Panc1 (cell line): ENCODE measurements around the gene DLG2. TPM values are rescaled to one million over a fixed set of nuclear protein-coding genes. Genes with fewer than 3 reads are reported as not detected.

Experiments used
- ATAC-seq: fragments of 200-7000 bp; cut with Tn5 transposase; 2 replicates; pipeline ENCODE4 v1.9.1; 2020; ENCODE audit warnings: mild to moderate bottlenecking, moderate library complexity
- BruUV-seq: library from RNA; stranded (reverse); fragments of 400-500 nt; replicated peaks from 2 replicates; lab custom pipeline; 2021; lab: Mats Ljungman, UMichigan
- CTCF ChIA-PET: fragments of 300-600 bp; sonication (Branson Sonifier 250); formaldehyde crosslinking; loops from one replicate; lab custom pipeline; 2022; ENCODE audit warnings: antibody characterized with exemption; lab: Charles Lee
- POLR2A ChIA-PET: fragments of 300-600 bp; sonication (Branson Sonifier 250); formaldehyde crosslinking; loops from one replicate; lab custom pipeline; 2022; ENCODE audit warnings: antibody characterized with exemption; lab: Charles Lee
- DNase-seq: peaks from one replicate; pipeline ENCODE4 v3.0.0-alpha.2; 2010; ENCODE audit warnings: low read depth, low spot score
- H3K27ac ChIP-seq: 2 replicates; pipeline ENCODE4 v1.5.1; 2011; ENCODE audit warnings: mild to moderate bottlenecking, low read length, inconsistent platforms
- H3K27me3 ChIP-seq: fragments of 200-500 bp; sonication (Bioruptor generic); 2 replicates; pipeline ENCODE4 v1.6.0; 2014; ENCODE audit warnings: low read length, inconsistent platforms; ENCODE audit not compliant: control insufficient read depth, insufficient read depth
- H3K36me3 ChIP-seq: fragments of 200-500 bp; sonication (Bioruptor generic); 2 replicates; pipeline ENCODE4 v1.5.1; 2014; ENCODE audit warnings: inconsistent platforms, mild to moderate bottlenecking, low read length, moderate library complexity; ENCODE audit not compliant: control insufficient read depth, insufficient read depth
- H3K4me1 ChIP-seq: 2 replicates; pipeline ENCODE4 v1.5.1; 2011; ENCODE audit warnings: inconsistent platforms, mild to moderate bottlenecking, low read length, moderate library complexity; ENCODE audit not compliant: control insufficient read depth, insufficient read depth
- H3K4me3 ChIP-seq, 2 experiments: 2 replicates each; pipeline ENCODE4 v1.5.1; 2011 to 2012; ENCODE audit warnings: low read depth in 2 of 2, low read length in 2 of 2, mild to moderate bottlenecking in 2 of 2, inconsistent platforms in 1 of 2, moderate library complexity in 1 of 2
- H3K9me3 ChIP-seq: fragments of 200-500 bp; sonication (Bioruptor generic); 2 replicates; pipeline ENCODE4 v1.5.1; 2014; ENCODE audit warnings: low read depth, mild to moderate bottlenecking, inconsistent platforms, low read length, moderate library complexity; ENCODE audit not compliant: control insufficient read depth, insufficient read depth
- CTCF ChIP-seq: fragments of 450-650 bp; IDR thresholded peaks from 2 replicates; pipeline ENCODE4 v1.5.1; 2017; ENCODE audit warnings: mild to moderate bottlenecking
- POLR2AphosphoS5 ChIP-seq: IDR thresholded peaks from 2 replicates; pipeline ENCODE4 v1.6.1; 2012; ENCODE audit warnings: mild to moderate bottlenecking, low read depth, low read length, moderate library complexity
- SIN3A ChIP-seq: IDR thresholded peaks from 2 replicates; pipeline ENCODE4 v1.6.1; 2012; ENCODE audit warnings: low read depth, mild to moderate bottlenecking, low read length, moderate library complexity, borderline replicate concordance; ENCODE audit not compliant: insufficient read depth
- TCF7L2 ChIP-seq: IDR thresholded peaks from 2 replicates; pipeline ENCODE4 v1.6.1; 2011; ENCODE audit warnings: mild to moderate bottlenecking, low read depth, low read length, inconsistent platforms
- in situ Hi-C: cut with HindIII; loops from 2 replicates; pipeline ENCODE4 v1.10.0; 2016; ENCODE audit warnings: low sequenced_read_pairs, low pct_unique_long_range_greater_than_20kb
- intact Hi-C: fragments of 100-400 bp; cut with micrococcal nuclease; formaldehyde crosslinking; loops from one replicate; pipeline ENCODE4 v1.10.0; 2022; ENCODE audit not compliant: unreplicated experiment
- total RNA-seq: library from RNA; stranded (reverse); gene quantifications from one replicate; pipeline ENCODE4 v1.2.1, GENCODE V29; 2021; ENCODE audit not compliant: unreplicated experiment
- TF ChIP-seq, protein P1 (sequence below), 2 experiments: IDR thresholded peaks; 2 replicates each; pipeline ENCODE4 v1.6.1; 2011 to 2012; ENCODE audit warnings: low read depth in 2 of 2, control low read depth in 1 of 2, low read length in 1 of 2, mild to moderate bottlenecking in 1 of 2, moderate library complexity in 1 of 2; ENCODE audit not compliant: insufficient read depth in 1 of 2

Gene DLG2
- total RNA-seq, 1 experiment from 2014 or later, result 4.2 TPM

GRCh38 chr11:85029964-85030363 is 597.2 kb downstream of the DLG2 start:
- in situ Hi-C loops, result no loop called here
- no peaks in the 10 kb centered on the region for H3K36me3 ChIP-seq
- H3K9me3 ChIP-seq, result no peaks in the 10 kb centered on the region
- TF ChIP-seq CTCF, result no peak
- TF ChIP-seq TCF7L2, result no peak
- TF ChIP-seq SIN3A, result no peak
- TF ChIP-seq, protein P1, sequence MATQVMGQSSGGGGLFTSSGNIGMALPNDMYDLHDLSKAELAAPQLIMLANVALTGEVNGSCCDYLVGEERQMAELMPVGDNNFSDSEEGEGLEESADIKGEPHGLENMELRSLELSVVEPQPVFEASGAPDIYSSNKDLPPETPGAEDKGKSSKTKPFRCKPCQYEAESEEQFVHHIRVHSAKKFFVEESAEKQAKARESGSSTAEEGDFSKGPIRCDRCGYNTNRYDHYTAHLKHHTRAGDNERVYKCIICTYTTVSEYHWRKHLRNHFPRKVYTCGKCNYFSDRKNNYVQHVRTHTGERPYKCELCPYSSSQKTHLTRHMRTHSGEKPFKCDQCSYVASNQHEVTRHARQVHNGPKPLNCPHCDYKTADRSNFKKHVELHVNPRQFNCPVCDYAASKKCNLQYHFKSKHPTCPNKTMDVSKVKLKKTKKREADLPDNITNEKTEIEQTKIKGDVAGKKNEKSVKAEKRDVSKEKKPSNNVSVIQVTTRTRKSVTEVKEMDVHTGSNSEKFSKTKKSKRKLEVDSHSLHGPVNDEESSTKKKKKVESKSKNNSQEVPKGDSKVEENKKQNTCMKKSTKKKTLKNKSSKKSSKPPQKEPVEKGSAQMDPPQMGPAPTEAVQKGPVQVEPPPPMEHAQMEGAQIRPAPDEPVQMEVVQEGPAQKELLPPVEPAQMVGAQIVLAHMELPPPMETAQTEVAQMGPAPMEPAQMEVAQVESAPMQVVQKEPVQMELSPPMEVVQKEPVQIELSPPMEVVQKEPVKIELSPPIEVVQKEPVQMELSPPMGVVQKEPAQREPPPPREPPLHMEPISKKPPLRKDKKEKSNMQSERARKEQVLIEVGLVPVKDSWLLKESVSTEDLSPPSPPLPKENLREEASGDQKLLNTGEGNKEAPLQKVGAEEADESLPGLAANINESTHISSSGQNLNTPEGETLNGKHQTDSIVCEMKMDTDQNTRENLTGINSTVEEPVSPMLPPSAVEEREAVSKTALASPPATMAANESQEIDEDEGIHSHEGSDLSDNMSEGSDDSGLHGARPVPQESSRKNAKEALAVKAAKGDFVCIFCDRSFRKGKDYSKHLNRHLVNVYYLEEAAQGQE (IDR thresholded peaks at IDR 0.05; ENCODE audit: insufficient read depth in 1 of 2, low read depth in 2 of 2, low read length in 1 of 2), result no peak
- TF ChIP-seq POLR2AphosphoS5, result no peak
- ChIA-PET POLR2A (no interaction called here), CTCF (no interaction called here)
- DNase-seq (no peak), ATAC-seq (no peak)
- H3K27ac ChIP-seq, result no peak overlapping the region
- BruUV-seq, result no TSS peak
- H3K4me1 ChIP-seq, result no peaks in the 10 kb centered on the region
- no peak overlapping the region for H3K4me3 ChIP-seq
- intact Hi-C loops, result loop anchor here (10.0 kb wide), 1 partner anchor 65 kb away; no protein-coding TSS in a partner anchor
- H3K27me3 ChIP-seq, result no peaks in the 10 kb centered on the region

DNA sequence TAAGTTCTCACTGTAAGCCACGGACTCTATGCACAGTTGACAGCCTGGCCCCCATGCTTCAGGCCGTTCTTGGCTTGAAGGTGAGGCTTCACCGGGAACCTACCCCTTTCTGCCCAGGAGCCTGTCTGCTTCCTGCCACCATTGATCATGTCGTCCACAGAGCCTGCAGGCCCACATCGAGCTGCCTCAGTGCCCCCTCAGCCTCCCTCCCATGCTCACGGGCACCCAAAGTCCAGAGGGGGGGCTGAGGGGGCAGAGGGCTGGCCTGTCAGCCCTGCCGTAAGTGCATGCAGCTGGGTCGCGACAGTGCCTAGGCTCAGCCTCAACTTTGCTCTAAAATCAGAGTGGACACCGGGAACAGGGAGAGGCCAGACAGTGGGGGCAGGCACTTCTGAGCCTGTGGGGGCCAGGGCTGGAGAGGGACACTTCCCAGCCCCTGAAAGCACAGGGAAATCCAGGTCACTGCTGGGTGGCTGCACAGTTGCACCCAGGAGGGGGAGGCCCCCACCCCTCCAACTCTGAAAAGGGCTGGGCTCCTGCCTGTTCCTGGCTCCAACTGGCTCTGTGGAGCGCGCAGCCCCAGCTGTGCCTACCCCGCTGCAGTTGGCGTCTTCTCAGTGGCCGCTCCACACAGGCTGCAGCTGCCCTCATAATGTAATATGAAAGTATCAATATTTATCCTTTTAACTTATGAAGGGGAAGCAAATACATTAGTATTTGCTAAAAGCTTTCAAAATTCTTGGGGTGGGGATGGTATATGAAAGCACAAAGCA is 598.6 kb downstream of the DLG2 start:
- H3K36me3 ChIP-seq, result no peaks in the 10 kb centered on the region
- ATAC-seq (no peak), DNase-seq (no peak)
- ChIA-PET CTCF (no interaction called here), POLR2A (no interaction called here)
- TF ChIP-seq POLR2AphosphoS5 (no peak), SIN3A (no peak), TCF7L2 (no peak), CTCF (no peak)
- TF ChIP-seq, protein P1 (IDR thresholded peaks at IDR 0.05; ENCODE audit: insufficient read depth in 1 of 2, low read depth in 2 of 2, low read length in 1 of 2), result no peak
- intact Hi-C loops (no loop called here), in situ Hi-C loops (no loop called here)
- H3K27me3 ChIP-seq, result no peaks in the 10 kb centered on the region
- no TSS peak for BruUV-seq
- H3K4me1 ChIP-seq, result no peaks in the 10 kb centered on the region
- H3K4me3 ChIP-seq, result no peak overlapping the region
- no peak overlapping the region for H3K27ac ChIP-seq
- H3K9me3 ChIP-seq, result no peaks in the 10 kb centered on the region
